Neural cell (in vitro differentiated cells): ENCODE results near the gene MAGEF1.

ENCODE experiments used
- EP300 ChIP-seq: fragments of 450-650 bp; conservative IDR thresholded peaks from 2 replicates; pipeline ENCODE4 v1.6.1; 2014; ENCODE audit warnings: antibody characterized with exemption, mild to moderate bottlenecking, moderate library complexity; ENCODE audit not compliant: poor library complexity, severe bottlenecking
- EZH2 ChIP-seq: fragments of 200-600, 300-800 bp; shearing (Covaris generic), sonication (generic); IDR thresholded peaks from 2 replicates; pipeline ENCODE4 v1.6.1; 2014; ENCODE audit warnings: antibody characterized with exemption, low read length, borderline replicate concordance, mild to moderate bottlenecking; ENCODE audit not compliant: insufficient read depth, poor library complexity, severe bottlenecking
- POLR2AphosphoS5 ChIP-seq: IDR thresholded peaks from 2 replicates; pipeline ENCODE4 v1.6.1; 2012
- TAF1 ChIP-seq: IDR thresholded peaks from 2 replicates; pipeline ENCODE4 v1.6.1; 2012; ENCODE audit warnings: low read depth
- TF ChIP-seq, protein P1 (sequence below): fragments of 450-650 bp; IDR thresholded peaks from 2 replicates; pipeline ENCODE4 v1.5.1; 2014; ENCODE audit warnings: antibody characterized with exemption, mild to moderate bottlenecking, moderate library complexity; ENCODE audit not compliant: poor library complexity, severe bottlenecking

GRCh38 chr3:184690192-184690883 lies 21.5 kb downstream of the MAGEF1 start:
- no peak for TF ChIP-seq EP300
- TF ChIP-seq TAF1, result no peak
- TF ChIP-seq EZH2, result no peak
- TF ChIP-seq POLR2AphosphoS5, result no peak
- TF ChIP-seq, protein P1, sequence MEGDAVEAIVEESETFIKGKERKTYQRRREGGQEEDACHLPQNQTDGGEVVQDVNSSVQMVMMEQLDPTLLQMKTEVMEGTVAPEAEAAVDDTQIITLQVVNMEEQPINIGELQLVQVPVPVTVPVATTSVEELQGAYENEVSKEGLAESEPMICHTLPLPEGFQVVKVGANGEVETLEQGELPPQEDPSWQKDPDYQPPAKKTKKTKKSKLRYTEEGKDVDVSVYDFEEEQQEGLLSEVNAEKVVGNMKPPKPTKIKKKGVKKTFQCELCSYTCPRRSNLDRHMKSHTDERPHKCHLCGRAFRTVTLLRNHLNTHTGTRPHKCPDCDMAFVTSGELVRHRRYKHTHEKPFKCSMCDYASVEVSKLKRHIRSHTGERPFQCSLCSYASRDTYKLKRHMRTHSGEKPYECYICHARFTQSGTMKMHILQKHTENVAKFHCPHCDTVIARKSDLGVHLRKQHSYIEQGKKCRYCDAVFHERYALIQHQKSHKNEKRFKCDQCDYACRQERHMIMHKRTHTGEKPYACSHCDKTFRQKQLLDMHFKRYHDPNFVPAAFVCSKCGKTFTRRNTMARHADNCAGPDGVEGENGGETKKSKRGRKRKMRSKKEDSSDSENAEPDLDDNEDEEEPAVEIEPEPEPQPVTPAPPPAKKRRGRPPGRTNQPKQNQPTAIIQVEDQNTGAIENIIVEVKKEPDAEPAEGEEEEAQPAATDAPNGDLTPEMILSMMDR, result no peak
